ENCODE results near the gene ENDOV. TPM values are rescaled to one million over a fixed set of nuclear protein-coding genes. Genes with fewer than 3 reads are reported as not detected.

ENDOV gene
- total RNA-seq, 2 experiments from 2014 or later: 16.8 to 18.1 TPM

GRCh38 chr17:80382446-80382845, 32.5 kb upstream of the ENDOV start:
- POLR2A ChIA-PET: interaction anchor here (0.6 to 1.0 kb wide), 3 partner anchors 20 to 624 kb away, joined by 3 read pairs; no protein-coding TSS in a partner anchor
- H3K27ac Mint-ChIP-seq: no peak overlapping the region
- CTCF ChIA-PET: interaction anchor here (1.6 kb wide), 1 partner anchor 20 kb away, joined by 3 read pairs; no protein-coding TSS in a partner anchor

GRCh38 chr17:80382956-80383355, 32.0 kb upstream of the ENDOV start:
- no peak for TF ChIP-seq CTCF (IDR thresholded peaks at IDR 0.05)
- H3K9me3 Mint-ChIP-seq: no peaks in the 10 kb centered on the region
- H3K27ac Mint-ChIP-seq: no peak overlapping the region
- ATAC-seq (no peak), DNase-seq (no peak)
- CTCF ChIA-PET: no interaction called here
- POLR2A ChIA-PET: interaction anchor here (1.0 kb wide), 1 partner anchor 22 kb away, joined by 3 read pairs; no protein-coding TSS in a partner anchor
- H3K4me3 Mint-ChIP-seq: no peak overlapping the region
- H3K27me3 Mint-ChIP-seq: no peaks in the 10 kb centered on the region
- intact Hi-C loops (cut with micrococcal nuclease): no loop called here
- no peaks in the 10 kb centered on the region for H3K4me1 Mint-ChIP-seq (ENCODE audit: low read depth)
- H3K36me3 Mint-ChIP-seq (ENCODE audit: low read depth): peaks cover 60% of the 10 kb centered on the region

More at GRCh38 chr17:80382446-80382845, 32.5 kb upstream of the ENDOV start:
- peaks cover 60% of the 10 kb centered on the region for H3K36me3 Mint-ChIP-seq (ENCODE audit: low read depth)
- intact Hi-C loops (cut with micrococcal nuclease): no loop called here
- DNase-seq (no peak), ATAC-seq (no peak)
- no peak for TF ChIP-seq CTCF (IDR thresholded peaks at IDR 0.05)
- H3K4me3 Mint-ChIP-seq: no peak overlapping the region
- no peaks in the 10 kb centered on the region for H3K4me1 Mint-ChIP-seq (ENCODE audit: low read depth)
- H3K9me3 Mint-ChIP-seq: no peaks in the 10 kb centered on the region
- H3K27me3 Mint-ChIP-seq: no peaks in the 10 kb centered on the region

GRCh38 chr17:80384078-80384960, 30.6 kb upstream of the ENDOV start:
- Mint-ChIP-seq H3K36me3 (ENCODE audit: low read depth) (peaks cover 67% of the 10 kb centered on the region), H3K9me3 (no peaks in the 10 kb centered on the region), H3K4me1 (ENCODE audit: low read depth) (no peaks in the 10 kb centered on the region), H3K27ac (peak overlapping the region; percentile 80), H3K4me3 (no peak overlapping the region), H3K27me3 (no peaks in the 10 kb centered on the region)
- ChIA-PET POLR2A (interaction anchor here (2.0 kb wide), 1 partner anchor 12 kb away, joined by 9 read pairs; no protein-coding TSS in a partner anchor), CTCF (interaction anchor here (0.9 kb wide), 1 partner anchor 17 kb away, joined by 3 read pairs; no protein-coding TSS in a partner anchor)
- no peak for ATAC-seq
- no peak for DNase-seq
- no peak for TF ChIP-seq CTCF (IDR thresholded peaks at IDR 0.05)
- intact Hi-C loops (cut with micrococcal nuclease): no loop called here

- ATAC-seq (no peak), DNase-seq (no peak)
- peaks cover 68% of the 10 kb centered on the region for H3K36me3 Mint-ChIP-seq (ENCODE audit: low read depth)
- H3K4me1 Mint-ChIP-seq (ENCODE audit: low read depth): no peaks in the 10 kb centered on the region
- POLR2A ChIA-PET: interaction anchor here (2.0 kb wide), 1 partner anchor 11 kb away, joined by 9 read pairs; no protein-coding TSS in a partner anchor
- H3K4me3 Mint-ChIP-seq: no peak overlapping the region
- peak overlapping the region; percentile 62 for H3K27ac Mint-ChIP-seq
- H3K27me3 Mint-ChIP-seq: no peaks in the 10 kb centered on the region
- intact Hi-C loops (cut with micrococcal nuclease): no loop called here
- CTCF ChIA-PET: interaction anchor here (0.9 kb wide), 1 partner anchor 17 kb away, joined by 3 read pairs; no protein-coding TSS in a partner anchor
- no peaks in the 10 kb centered on the region for H3K9me3 Mint-ChIP-seq
- no peak for TF ChIP-seq CTCF (IDR thresholded peaks at IDR 0.05)
These were observed 29.9 kb upstream of the ENDOV start for GRCh38 chr17:80385046-80385445.

- CTCF ChIA-PET: no interaction called here
- no peak overlapping the region for H3K4me3 Mint-ChIP-seq
- ATAC-seq (no peak), DNase-seq (no peak)
- POLR2A ChIA-PET: interaction anchor here (2.0 kb wide), 1 partner anchor 10 kb away, joined by 9 read pairs; no protein-coding TSS in a partner anchor
- peak overlapping the region; percentile 32 for H3K27ac Mint-ChIP-seq
- TF ChIP-seq CTCF (IDR thresholded peaks at IDR 0.05): no peak
- intact Hi-C loops (cut with micrococcal nuclease): no loop called here
- no peaks in the 10 kb centered on the region for H3K27me3 Mint-ChIP-seq
- no peaks in the 10 kb centered on the region for H3K4me1 Mint-ChIP-seq (ENCODE audit: low read depth)
- H3K36me3 Mint-ChIP-seq (ENCODE audit: low read depth): peaks cover 61% of the 10 kb centered on the region
- H3K9me3 Mint-ChIP-seq: no peaks in the 10 kb centered on the region
These were observed 28.6 kb upstream of the ENDOV start for GRCh38 chr17:80386341-80386740.

All from activated CD8-positive, alpha-beta T cell treated with anti-CD3 and anti-CD28 coated beads for 36 hours (primary cell).